BLaER1 (cell line): Measurements from ENCODE around the gene VWC2L.

Source experiments
- H3K27ac ChIP-seq: shearing (Covaris generic); formaldehyde crosslinking; 2 replicates; pipeline ENCODE4 v1.8.1; 2022
- H3K27me3 ChIP-seq: shearing (Covaris generic); formaldehyde crosslinking; 2 replicates; pipeline ENCODE4 v1.8.1; 2022
- H3K36me3 ChIP-seq: shearing (Covaris generic); formaldehyde crosslinking; 2 replicates; pipeline ENCODE4 v1.8.1; 2022
- H3K4me1 ChIP-seq: shearing (Covaris generic); formaldehyde crosslinking; 2 replicates; pipeline ENCODE4 v1.8.1; 2022
- H3K4me2 ChIP-seq: shearing (Covaris generic); formaldehyde crosslinking; 2 replicates; pipeline ENCODE4 v1.8.1; 2022
- H3K4me3 ChIP-seq: shearing (Covaris generic); formaldehyde crosslinking; 2 replicates; pipeline ENCODE4 v1.8.1; 2022
- H3K9ac ChIP-seq: shearing (Covaris generic); formaldehyde crosslinking; 2 replicates; pipeline ENCODE4 v1.8.1; 2022
- H3K9me3 ChIP-seq: shearing (Covaris generic); formaldehyde crosslinking; 2 replicates; pipeline ENCODE4 v1.8.1; 2022
- H4K20me1 ChIP-seq: shearing (Covaris generic); formaldehyde crosslinking; 2 replicates; pipeline ENCODE4 v1.8.1; 2022
- Cebpa-rat ChIP-seq: shearing (Covaris generic); IDR thresholded peaks from 2 replicates; pipeline ENCODE4 v1.8.1; 2022

VWC2L gene

GRCh38 chr2:214611015-214611414 lies 200.2 kb downstream of the VWC2L start:
- no peak for TF ChIP-seq Cebpa-rat
- Histone ChIP-seq H3K27me3 (no peaks in the 10 kb centered on the region), H3K27ac (no peak overlapping the region), H3K4me3 (no peak overlapping the region), H4K20me1 (no peaks in the 10 kb centered on the region), H3K36me3 (no peaks in the 10 kb centered on the region), H3K4me1 (no peaks in the 10 kb centered on the region), H3K9ac (no peak overlapping the region), H3K4me2 (no peak overlapping the region), H3K9me3 (no peaks in the 10 kb centered on the region)

GRCh38 chr2:214624166-214624760 lies 213.4 kb downstream of the VWC2L start:
- Histone ChIP-seq H3K36me3 (no peaks in the 10 kb centered on the region), H3K4me1 (no peaks in the 10 kb centered on the region), H3K4me3 (no peak overlapping the region), H3K27me3 (no peaks in the 10 kb centered on the region), H3K9me3 (no peaks in the 10 kb centered on the region), H3K4me2 (no peak overlapping the region), H3K9ac (no peak overlapping the region), H4K20me1 (no peaks in the 10 kb centered on the region), H3K27ac (no peak overlapping the region)
- TF ChIP-seq Cebpa-rat, result no peak

- H3K4me2 ChIP-seq, result no peak overlapping the region
- no peak overlapping the region for H3K27ac ChIP-seq
- H3K9ac ChIP-seq, result no peak overlapping the region
- H3K9me3 ChIP-seq, result no peaks in the 10 kb centered on the region
- H3K36me3 ChIP-seq, result no peaks in the 10 kb centered on the region
- TF ChIP-seq Cebpa-rat, result no peak
- H4K20me1 ChIP-seq, result no peaks in the 10 kb centered on the region
- no peaks in the 10 kb centered on the region for H3K27me3 ChIP-seq
- H3K4me3 ChIP-seq, result no peak overlapping the region
- no peaks in the 10 kb centered on the region for H3K4me1 ChIP-seq
Observed at GRCh38 chr2:214628091-214628490, 217.2 kb downstream of the VWC2L start.
